Measurements from ENCODE around the gene MSANTD1.

The MSANTD1 gene

GRCh38 chr4:3248178-3248480 lies 830 bp upstream of the MSANTD1 start:
- DNase-seq (ENCODE audit: low spot score): no peak

- no peak for DNase-seq (ENCODE audit: low spot score)
Measured at GRCh38 chr4:3249711-3250437, 915 bp downstream of the MSANTD1 start.

GRCh38 chr4:3250438-3250955 lies 1.5 kb downstream of the MSANTD1 start:
- no peak for DNase-seq (ENCODE audit: low spot score)

GRCh38 chr4:3250956-3251690 lies 2.2 kb downstream of the MSANTD1 start:
- DNase-seq (ENCODE audit: low spot score): no peak

GRCh38 chr4:3251691-3252479 lies 2.9 kb downstream of the MSANTD1 start:
- no peak for DNase-seq (ENCODE audit: low spot score)

GRCh38 chr4:3252480-3252828 lies 3.5 kb downstream of the MSANTD1 start:
- no peak for DNase-seq (ENCODE audit: low spot score)

GRCh38 chr4:3252831-3253641 lies 4.1 kb downstream of the MSANTD1 start:
- no peak for DNase-seq (ENCODE audit: low spot score)

GRCh38 chr4:3253808-3254207 lies 4.8 kb downstream of the MSANTD1 start:
- DNase-seq (ENCODE audit: low spot score): no peak

GRCh38 chr4:3254302-3255131 lies 5.6 kb downstream of the MSANTD1 start:
- no peak for DNase-seq (ENCODE audit: low spot score)

- no peak for DNase-seq (ENCODE audit: low spot score)
Measured at GRCh38 chr4:3255611-3256186, 6.7 kb downstream of the MSANTD1 start.

GRCh38 chr4:3256230-3257102 lies 7.5 kb downstream of the MSANTD1 start:
- no peak for DNase-seq (ENCODE audit: low spot score)

- DNase-seq (ENCODE audit: low spot score): no peak
Measured at GRCh38 chr4:3257103-3257555, 8.2 kb downstream of the MSANTD1 start.

- DNase-seq (ENCODE audit: low spot score): no peak
Measured at GRCh38 chr4:3257556-3258482, 8.9 kb downstream of the MSANTD1 start.

GRCh38 chr4:3261411-3262207 lies 12.7 kb downstream of the MSANTD1 start:
- no peak for DNase-seq (ENCODE audit: low spot score)

GRCh38 chr4:3262208-3263052 lies 13.5 kb downstream of the MSANTD1 start:
- no peak for DNase-seq (ENCODE audit: low spot score)

GRCh38 chr4:3263053-3263875 lies 14.3 kb downstream of the MSANTD1 start:
- no peak for DNase-seq (ENCODE audit: low spot score)
